Esophagus squamous epithelium (tissue), 5 donors: Measurements from ENCODE around the gene GAB2. TPM values are rescaled to one million over a fixed set of nuclear protein-coding genes. Genes with fewer than 3 reads are reported as not detected.

ENCODE experiments used
- DNase-seq: peaks from one replicate; lab custom pipeline; 2025; lab: John Stamatoyannopoulos, UW
- H3K27ac ChIP-seq, 4 donors: fragments of 200-600 bp; sonication (generic); one replicate each; pipeline ENCODE4 v1.5.1; 2016 to 2019; ENCODE audit warnings: mild to moderate bottlenecking in 1 of 4
- H3K27me3 ChIP-seq, 4 donors: fragments of 200-600 bp; sonication (generic); 1 replicate in 3 of 4; 2 replicates in 1 of 4; pipeline versions ENCODE4 v1.5.1 to v1.6.0; 2017 to 2021; ENCODE audit warnings: antibody characterized with exemption in 1 of 4
- H3K36me3 ChIP-seq, 3 donors: fragments of 200-600 bp; sonication (generic); one replicate each; pipeline ENCODE4 v1.5.1; 2016 to 2019
- H3K4me1 ChIP-seq, 3 donors: fragments of 200-600 bp; sonication (generic); one replicate each; pipeline ENCODE4 v1.5.1; 2017 to 2019
- H3K4me3 ChIP-seq, 4 donors: fragments of 200-600 bp; sonication (generic); 1 replicate in 3 of 4; 2 replicates in 1 of 4; pipeline ENCODE4 v1.5.1; 2016 to 2019; ENCODE audit warnings: mild to moderate bottlenecking in 2 of 4, moderate library complexity in 1 of 4
- H3K9me3 ChIP-seq, 3 donors: fragments of 200-600 bp; sonication (generic); one replicate each; pipeline ENCODE4 v1.5.1; 2016 to 2019
- CTCF ChIP-seq, 6 experiments: fragments of 450-650 bp in 4 of 6; fragments of 200-600 bp in 2 of 6; sonication (generic) in 2 of 6; IDR thresholded peaks; one replicate each; pipeline ENCODE4 v1.5.1; 2016 to 2019; ENCODE audit warnings: antibody characterized with exemption in 6 of 6, mild to moderate bottlenecking in 4 of 6, moderate library complexity in 4 of 6
- POLR2A ChIP-seq, 4 donors: fragments of 450-650 bp; IDR thresholded peaks; one replicate each; pipeline ENCODE4 v1.6.1; 2017; ENCODE audit warnings: antibody characterized with exemption in 4 of 4, mild to moderate bottlenecking in 4 of 4, moderate library complexity in 3 of 4
- WGBS, 2 donors: methylation state at CpG; one replicate each; pipeline ENCODE4 v1.1.5; 2018; 5-methylcytosine and 5-hydroxymethylcytosine counted together
- intact Hi-C: fragments of 100-400 bp; cut with DNase I; formaldehyde crosslinking; loops from one replicate; pipeline ENCODE4 v1.15.0; 2022
- total RNA-seq, 4 donors: library from RNA; depleted of rRNA; stranded (reverse); fragments of >200 nt; gene quantifications; one replicate each; pipeline ENCODE4 v1.1.0, GENCODE V29; 2016
- donor health status: DM: yes; HTN: yes; CAD: no.

GAB2 gene
- total RNA-seq, 4 donors from 2014 or later: 4.6 to 23.7 (median 11.2) TPM

GRCh38 chr11:78459738-78460137 is 42.1 kb upstream of the GAB2 start:
- DNase-seq: no peak
- Histone ChIP-seq H3K27me3 (no peaks in the 10 kb centered on the region), H3K4me1 (no peaks in the 10 kb centered on the region), H3K36me3 (peaks cover 0 to 67% (median 0%) of the 10 kb centered on the region in 3 donors), H3K27ac (no peak overlapping the region), H3K9me3 (no peaks in the 10 kb centered on the region), H3K4me3 (no peak overlapping the region)
- TF ChIP-seq POLR2A (IDR thresholded peaks at IDR 0.05): no peak
- no peak for TF ChIP-seq CTCF (IDR thresholded peaks at IDR 0.05)
- intact Hi-C loops: no loop called here
- 91 to 95% methylated on average over 4 of the region's 4 CpGs for WGBS, 2 donors

GRCh38 chr11:78457448-78457847 is 39.8 kb upstream of the GAB2 start:
- Histone ChIP-seq H3K4me3 (no peak overlapping the region), H3K27me3 (no peaks in the 10 kb centered on the region), H3K4me1 (no peaks in the 10 kb centered on the region), H3K9me3 (no peaks in the 10 kb centered on the region), H3K36me3 (peaks cover 0 to 49% (median 0%) of the 10 kb centered on the region in 3 donors), H3K27ac (no peak overlapping the region)
- 70 to 90% methylated on average over 2 of the region's 2 CpGs for WGBS, 2 donors
- intact Hi-C loops: no loop called here
- DNase-seq: no peak
- no peak for TF ChIP-seq CTCF (IDR thresholded peaks at IDR 0.05)

GRCh38 chr11:78453140-78453935 is 35.7 kb upstream of the GAB2 start:
- 79 to 85% methylated on average over 2 of the region's 2 CpGs for WGBS, 2 donors
- H3K27me3 ChIP-seq: no peaks in the 10 kb centered on the region
- H3K27ac ChIP-seq: no peak overlapping the region
- DNase-seq: no peak
- peaks cover 0 to 14% (median 0%) of the 10 kb centered on the region in 3 donors for H3K36me3 ChIP-seq
- no peak overlapping the region for H3K4me3 ChIP-seq
- H3K4me1 ChIP-seq: no peaks in the 10 kb centered on the region
- no peaks in the 10 kb centered on the region for H3K9me3 ChIP-seq
- intact Hi-C loops: no loop called here
- TF ChIP-seq POLR2A (IDR thresholded peaks at IDR 0.05) (no peak), CTCF (IDR thresholded peaks at IDR 0.05) (no peak)

- no peaks in the 10 kb centered on the region for H3K27me3 ChIP-seq
- no peak for DNase-seq
- intact Hi-C loops: no loop called here
- no peaks in the 10 kb centered on the region for H3K4me1 ChIP-seq
- no peak for TF ChIP-seq POLR2A (IDR thresholded peaks at IDR 0.05)
- no peak for TF ChIP-seq CTCF (IDR thresholded peaks at IDR 0.05)
- 85 to 91% methylated on average over 5 of the region's 5 CpGs for WGBS, 2 donors
- H3K9me3 ChIP-seq: no peaks in the 10 kb centered on the region
- H3K27ac ChIP-seq: no peak overlapping the region
- no peak overlapping the region for H3K4me3 ChIP-seq
- H3K36me3 ChIP-seq: peaks cover 0 to 4% (median 0%) of the 10 kb centered on the region in 3 donors
Measured at GRCh38 chr11:78451371-78452150, 33.9 kb upstream of the GAB2 start.

GRCh38 chr11:78450866-78451265 is 33.2 kb upstream of the GAB2 start:
- H3K27ac ChIP-seq: no peak overlapping the region
- no peak for TF ChIP-seq CTCF (IDR thresholded peaks at IDR 0.05)
- H3K4me3 ChIP-seq: no peak overlapping the region
- H3K4me1 ChIP-seq: no peaks in the 10 kb centered on the region
- no peak for DNase-seq
- 54 to 73% methylated on average over 2 of the region's 2 CpGs for WGBS, 2 donors
- intact Hi-C loops: no loop called here
- no peaks in the 10 kb centered on the region for H3K9me3 ChIP-seq
- no peaks in the 10 kb centered on the region for H3K27me3 ChIP-seq
- H3K36me3 ChIP-seq: no peaks in the 10 kb centered on the region
